Measurements from ENCODE around the gene SNX17. TPM values are rescaled to one million over a fixed set of nuclear protein-coding genes. Genes with fewer than 3 reads are reported as not detected.

Gene SNX17
- total and polyA plus RNA-seq, 2 of the 13 experiments (the other 11 are each of a cell fraction or from before 2014, with no cell fraction given), result 75.0 to 109 TPM

DNA sequence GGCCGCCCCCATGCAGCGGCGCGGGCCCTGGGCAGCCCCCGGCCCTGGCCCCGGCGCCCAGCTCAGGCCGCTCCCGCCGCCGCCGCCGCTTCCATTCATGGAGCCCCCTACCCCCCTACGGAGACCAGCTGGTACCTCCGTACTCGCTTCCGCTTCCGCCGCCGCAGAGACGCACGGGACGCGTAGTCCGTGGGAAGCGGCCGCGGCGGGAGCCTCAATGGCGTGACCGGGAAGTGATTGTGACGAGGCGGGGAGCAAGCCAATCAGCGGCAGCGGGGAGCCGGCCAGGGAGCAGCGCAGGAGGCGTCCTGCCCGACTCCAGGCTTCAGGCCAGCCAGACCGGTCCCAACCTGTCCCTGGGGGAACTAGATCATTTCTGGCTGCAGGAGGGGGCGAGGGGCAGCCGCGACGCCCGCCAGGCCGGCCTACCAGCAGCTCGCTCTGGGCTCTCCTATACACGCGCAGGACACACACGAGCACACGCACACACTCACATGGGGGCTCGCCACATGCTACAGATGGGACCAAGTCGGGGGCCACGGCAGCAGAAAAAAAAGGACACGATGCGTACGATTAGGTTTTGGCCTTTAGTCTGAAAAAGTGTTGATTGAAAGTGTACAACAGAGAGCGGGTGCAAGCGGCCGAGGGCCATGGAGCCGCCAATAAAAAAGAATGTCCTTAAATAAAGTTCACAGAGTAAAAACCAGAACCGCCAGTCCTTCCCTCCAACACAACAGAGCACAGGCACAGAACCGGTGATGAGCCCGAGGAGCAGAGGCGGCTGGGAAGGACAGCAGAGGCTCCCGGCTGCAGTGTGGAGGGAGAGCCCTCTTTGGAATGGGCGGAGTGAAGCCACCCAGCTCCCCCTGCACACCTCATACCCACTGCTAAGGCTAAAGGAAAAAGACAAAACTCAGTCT is 10.5 kb downstream of the SNX17 start, which contains the start of gene ZNF513 (continued):
- TF ChIP-seq, protein P1, sequence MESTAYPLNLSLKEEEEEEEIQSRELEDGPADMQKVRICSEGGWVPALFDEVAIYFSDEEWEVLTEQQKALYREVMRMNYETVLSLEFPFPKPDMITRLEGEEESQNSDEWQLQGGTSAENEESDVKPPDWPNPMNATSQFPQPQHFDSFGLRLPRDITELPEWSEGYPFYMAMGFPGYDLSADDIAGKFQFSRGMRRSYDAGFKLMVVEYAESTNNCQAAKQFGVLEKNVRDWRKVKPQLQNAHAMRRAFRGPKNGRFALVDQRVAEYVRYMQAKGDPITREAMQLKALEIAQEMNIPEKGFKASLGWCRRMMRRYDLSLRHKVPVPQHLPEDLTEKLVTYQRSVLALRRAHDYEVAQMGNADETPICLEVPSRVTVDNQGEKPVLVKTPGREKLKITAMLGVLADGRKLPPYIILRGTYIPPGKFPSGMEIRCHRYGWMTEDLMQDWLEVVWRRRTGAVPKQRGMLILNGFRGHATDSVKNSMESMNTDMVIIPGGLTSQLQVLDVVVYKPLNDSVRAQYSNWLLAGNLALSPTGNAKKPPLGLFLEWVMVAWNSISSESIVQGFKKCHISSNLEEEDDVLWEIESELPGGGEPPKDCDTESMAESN (CRISPR knock-in tag; conservative IDR thresholded peaks at IDR 0.05), result no peak
- no peak for TF ChIP-seq SMARCC2 (IDR thresholded peaks at IDR 0.05)
- TF ChIP-seq ZNF775 (CRISPR knock-in tag; IDR thresholded peaks at IDR 0.05; ENCODE audit: borderline replicate concordance), result no peak
- no peak for TF ChIP-seq CBX2 (IDR thresholded peaks at IDR 0.05; ENCODE audit: low read depth, low read length)
- TF ChIP-seq CBX2 (CRISPR knock-in tag; IDR thresholded peaks at IDR 0.05; ENCODE audit: low read depth), result no peak
- TF ChIP-seq NR2C2 (CRISPR knock-in tag; IDR thresholded peaks at IDR 0.05; ENCODE audit: borderline replicate concordance), result peak; percentile 98
- TF ChIP-seq, protein P2, sequence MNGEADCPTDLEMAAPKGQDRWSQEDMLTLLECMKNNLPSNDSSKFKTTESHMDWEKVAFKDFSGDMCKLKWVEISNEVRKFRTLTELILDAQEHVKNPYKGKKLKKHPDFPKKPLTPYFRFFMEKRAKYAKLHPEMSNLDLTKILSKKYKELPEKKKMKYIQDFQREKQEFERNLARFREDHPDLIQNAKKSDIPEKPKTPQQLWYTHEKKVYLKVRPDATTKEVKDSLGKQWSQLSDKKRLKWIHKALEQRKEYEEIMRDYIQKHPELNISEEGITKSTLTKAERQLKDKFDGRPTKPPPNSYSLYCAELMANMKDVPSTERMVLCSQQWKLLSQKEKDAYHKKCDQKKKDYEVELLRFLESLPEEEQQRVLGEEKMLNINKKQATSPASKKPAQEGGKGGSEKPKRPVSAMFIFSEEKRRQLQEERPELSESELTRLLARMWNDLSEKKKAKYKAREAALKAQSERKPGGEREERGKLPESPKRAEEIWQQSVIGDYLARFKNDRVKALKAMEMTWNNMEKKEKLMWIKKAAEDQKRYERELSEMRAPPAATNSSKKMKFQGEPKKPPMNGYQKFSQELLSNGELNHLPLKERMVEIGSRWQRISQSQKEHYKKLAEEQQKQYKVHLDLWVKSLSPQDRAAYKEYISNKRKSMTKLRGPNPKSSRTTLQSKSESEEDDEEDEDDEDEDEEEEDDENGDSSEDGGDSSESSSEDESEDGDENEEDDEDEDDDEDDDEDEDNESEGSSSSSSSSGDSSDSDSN (CRISPR knock-in tag; IDR thresholded peaks at IDR 0.05), result peak; percentile 25; the same call in 1 of the 2 replicates
- no peak for TF ChIP-seq ZBTB7B (CRISPR knock-in tag; IDR thresholded peaks at IDR 0.05)
- TF ChIP-seq, protein P3, sequence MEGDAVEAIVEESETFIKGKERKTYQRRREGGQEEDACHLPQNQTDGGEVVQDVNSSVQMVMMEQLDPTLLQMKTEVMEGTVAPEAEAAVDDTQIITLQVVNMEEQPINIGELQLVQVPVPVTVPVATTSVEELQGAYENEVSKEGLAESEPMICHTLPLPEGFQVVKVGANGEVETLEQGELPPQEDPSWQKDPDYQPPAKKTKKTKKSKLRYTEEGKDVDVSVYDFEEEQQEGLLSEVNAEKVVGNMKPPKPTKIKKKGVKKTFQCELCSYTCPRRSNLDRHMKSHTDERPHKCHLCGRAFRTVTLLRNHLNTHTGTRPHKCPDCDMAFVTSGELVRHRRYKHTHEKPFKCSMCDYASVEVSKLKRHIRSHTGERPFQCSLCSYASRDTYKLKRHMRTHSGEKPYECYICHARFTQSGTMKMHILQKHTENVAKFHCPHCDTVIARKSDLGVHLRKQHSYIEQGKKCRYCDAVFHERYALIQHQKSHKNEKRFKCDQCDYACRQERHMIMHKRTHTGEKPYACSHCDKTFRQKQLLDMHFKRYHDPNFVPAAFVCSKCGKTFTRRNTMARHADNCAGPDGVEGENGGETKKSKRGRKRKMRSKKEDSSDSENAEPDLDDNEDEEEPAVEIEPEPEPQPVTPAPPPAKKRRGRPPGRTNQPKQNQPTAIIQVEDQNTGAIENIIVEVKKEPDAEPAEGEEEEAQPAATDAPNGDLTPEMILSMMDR (CRISPR knock-in tag; IDR thresholded peaks at IDR 0.05), result peak; percentile 10; the same call in 1 of the 2 replicates
- TF ChIP-seq ZBTB42 (CRISPR knock-in tag; IDR thresholded peaks at IDR 0.05), result 0 out of 2 replicates have a peak, but pooled peaks have one; percentile 41
- peak; percentile 36; the same call in 1 of the 2 replicates for TF ChIP-seq KDM3A (CRISPR knock-in tag; IDR thresholded peaks at IDR 0.05; ENCODE audit: low read depth)
- peak; percentile 85; the same call in 1 of the 2 replicates for TF ChIP-seq ZBTB38 (CRISPR knock-in tag; IDR thresholded peaks at IDR 0.05)
- peak; percentile 82 for TF ChIP-seq NFYB (CRISPR knock-in tag; IDR thresholded peaks at IDR 0.05)
- peak; percentile 55 for TF ChIP-seq PHF20 (CRISPR knock-in tag; IDR thresholded peaks at IDR 0.05)
- TF ChIP-seq ZNF570 (CRISPR knock-in tag; IDR thresholded peaks at IDR 0.05; ENCODE audit: borderline replicate concordance), result no peak
- no peak for TF ChIP-seq ZNF3 (CRISPR knock-in tag; IDR thresholded peaks at IDR 0.05)
- TF ChIP-seq MYC (CRISPR knock-in tag; IDR thresholded peaks at IDR 0.05; ENCODE audit: borderline replicate concordance), result no peak
- no peak for TF ChIP-seq ZNF263 (CRISPR knock-in tag; IDR thresholded peaks at IDR 0.05)
- no peak for TF ChIP-seq ZNF431 (CRISPR knock-in tag; IDR thresholded peaks at IDR 0.05; ENCODE audit: borderline replicate concordance, low read depth)
- TF ChIP-seq, protein P4, sequence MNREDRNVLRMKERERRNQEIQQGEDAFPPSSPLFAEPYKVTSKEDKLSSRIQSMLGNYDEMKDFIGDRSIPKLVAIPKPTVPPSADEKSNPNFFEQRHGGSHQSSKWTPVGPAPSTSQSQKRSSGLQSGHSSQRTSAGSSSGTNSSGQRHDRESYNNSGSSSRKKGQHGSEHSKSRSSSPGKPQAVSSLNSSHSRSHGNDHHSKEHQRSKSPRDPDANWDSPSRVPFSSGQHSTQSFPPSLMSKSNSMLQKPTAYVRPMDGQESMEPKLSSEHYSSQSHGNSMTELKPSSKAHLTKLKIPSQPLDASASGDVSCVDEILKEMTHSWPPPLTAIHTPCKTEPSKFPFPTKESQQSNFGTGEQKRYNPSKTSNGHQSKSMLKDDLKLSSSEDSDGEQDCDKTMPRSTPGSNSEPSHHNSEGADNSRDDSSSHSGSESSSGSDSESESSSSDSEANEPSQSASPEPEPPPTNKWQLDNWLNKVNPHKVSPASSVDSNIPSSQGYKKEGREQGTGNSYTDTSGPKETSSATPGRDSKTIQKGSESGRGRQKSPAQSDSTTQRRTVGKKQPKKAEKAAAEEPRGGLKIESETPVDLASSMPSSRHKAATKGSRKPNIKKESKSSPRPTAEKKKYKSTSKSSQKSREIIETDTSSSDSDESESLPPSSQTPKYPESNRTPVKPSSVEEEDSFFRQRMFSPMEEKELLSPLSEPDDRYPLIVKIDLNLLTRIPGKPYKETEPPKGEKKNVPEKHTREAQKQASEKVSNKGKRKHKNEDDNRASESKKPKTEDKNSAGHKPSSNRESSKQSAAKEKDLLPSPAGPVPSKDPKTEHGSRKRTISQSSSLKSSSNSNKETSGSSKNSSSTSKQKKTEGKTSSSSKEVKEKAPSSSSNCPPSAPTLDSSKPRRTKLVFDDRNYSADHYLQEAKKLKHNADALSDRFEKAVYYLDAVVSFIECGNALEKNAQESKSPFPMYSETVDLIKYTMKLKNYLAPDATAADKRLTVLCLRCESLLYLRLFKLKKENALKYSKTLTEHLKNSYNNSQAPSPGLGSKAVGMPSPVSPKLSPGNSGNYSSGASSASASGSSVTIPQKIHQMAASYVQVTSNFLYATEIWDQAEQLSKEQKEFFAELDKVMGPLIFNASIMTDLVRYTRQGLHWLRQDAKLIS (CRISPR knock-in tag; IDR thresholded peaks at IDR 0.05), result 0 out of 2 replicates have a peak, but pooled peaks have one; percentile 60

Data from HepG2 (cell line).